Measurements from ENCODE around the gene BLOC1S3. TPM values are rescaled to one million over a fixed set of nuclear protein-coding genes. Genes with fewer than 3 reads are reported as not detected.

Gene BLOC1S3
- total and polyA plus RNA-seq, 2 of the 4 experiments (the other 2 are of a cell fraction) = 1.1 to 4.9 TPM

GRCh38 chr19:45130888-45131615 lies 47.5 kb upstream of the BLOC1S3 start (continued):
- TF ChIP-seq MXI1 (IDR thresholded peaks at IDR 0.05; ENCODE audit: borderline replicate concordance, low read depth, low read length) = no peak

DNA sequence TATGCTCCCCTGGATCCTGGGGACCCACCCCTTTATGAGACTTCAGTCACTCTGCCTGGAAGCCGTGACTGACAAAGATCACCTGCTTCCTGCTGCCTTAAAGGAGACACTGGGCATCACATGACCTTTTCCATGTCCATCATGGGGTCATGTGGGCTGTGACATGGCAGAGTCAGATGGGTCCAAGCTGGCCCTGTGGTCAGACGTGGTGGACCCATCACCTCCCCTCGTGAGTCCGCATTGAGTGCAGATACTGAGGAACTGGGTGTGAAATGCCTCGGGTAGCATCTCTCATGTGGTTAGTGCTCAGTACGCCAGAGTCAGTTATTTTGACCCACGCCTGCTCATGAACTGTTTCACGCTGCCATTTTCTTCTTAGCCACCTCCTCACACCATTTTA lies 44.9 kb upstream of the BLOC1S3 start:
- H2BK120ac ChIP-seq (ENCODE audit: low read depth, low read length) = no peak overlapping the region
- in situ Hi-C loops (cut with MboI; ENCODE audit: low sequenced_read_pairs) (no loop called here), intact Hi-C loops (cut with micrococcal nuclease) (no loop called here), dilution Hi-C loops (cut with HindIII; ENCODE audit: low sequenced_read_pairs, unreplicated experiment) (no loop called here)
- TF ChIP-seq NFE2L2 (IDR thresholded peaks at IDR 0.05; ENCODE audit: low read depth, low read length) = no peak
- TF ChIP-seq RAD21 (IDR thresholded peaks at IDR 0.05; ENCODE audit: low read length) = no peak
- TF ChIP-seq, protein P1, sequence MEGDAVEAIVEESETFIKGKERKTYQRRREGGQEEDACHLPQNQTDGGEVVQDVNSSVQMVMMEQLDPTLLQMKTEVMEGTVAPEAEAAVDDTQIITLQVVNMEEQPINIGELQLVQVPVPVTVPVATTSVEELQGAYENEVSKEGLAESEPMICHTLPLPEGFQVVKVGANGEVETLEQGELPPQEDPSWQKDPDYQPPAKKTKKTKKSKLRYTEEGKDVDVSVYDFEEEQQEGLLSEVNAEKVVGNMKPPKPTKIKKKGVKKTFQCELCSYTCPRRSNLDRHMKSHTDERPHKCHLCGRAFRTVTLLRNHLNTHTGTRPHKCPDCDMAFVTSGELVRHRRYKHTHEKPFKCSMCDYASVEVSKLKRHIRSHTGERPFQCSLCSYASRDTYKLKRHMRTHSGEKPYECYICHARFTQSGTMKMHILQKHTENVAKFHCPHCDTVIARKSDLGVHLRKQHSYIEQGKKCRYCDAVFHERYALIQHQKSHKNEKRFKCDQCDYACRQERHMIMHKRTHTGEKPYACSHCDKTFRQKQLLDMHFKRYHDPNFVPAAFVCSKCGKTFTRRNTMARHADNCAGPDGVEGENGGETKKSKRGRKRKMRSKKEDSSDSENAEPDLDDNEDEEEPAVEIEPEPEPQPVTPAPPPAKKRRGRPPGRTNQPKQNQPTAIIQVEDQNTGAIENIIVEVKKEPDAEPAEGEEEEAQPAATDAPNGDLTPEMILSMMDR (conservative IDR thresholded peaks at IDR 0.05; ENCODE audit: low read depth, low read length) = no peak
- TF ChIP-seq BHLHE40 (IDR thresholded peaks at IDR 0.05; ENCODE audit: low read depth, low read length) = no peak
- no peak overlapping the region for H2BK20ac ChIP-seq (ENCODE audit: low read depth, low read length)
- H3K4me1 ChIP-seq (ENCODE audit: control insufficient read depth, insufficient read depth, low read length) = peaks cover 2% of the 10 kb centered on the region; the same call in 1 of the 2 replicates
- H3K14ac ChIP-seq (replicated peaks; ENCODE audit: low read depth, low read length) = no peak overlapping the region
- no peak overlapping the region for H3K4me2 ChIP-seq (ENCODE audit: low read depth, low read length)
- POLR2A ChIA-PET (ENCODE audit: unreplicated experiment) = interaction anchor here (0.7 kb wide), 1 partner anchor 49 kb away, joined by 3 read pairs; no protein-coding TSS in a partner anchor
- no peak overlapping the region for H4K91ac ChIP-seq (ENCODE audit: insufficient read depth, low read depth, low read length)
- peaks cover 19% of the 10 kb centered on the region for H3K9me1 ChIP-seq (ENCODE audit: insufficient read depth, low read length)
- H3K23ac ChIP-seq (ENCODE audit: low read depth, low read length) = no peak overlapping the region
- no peak overlapping the region for H2AK5ac ChIP-seq (ENCODE audit: low read depth, low read length)
- 71% methylated on average over 5 of the region's 8 CpGs; no CpG with 5 or more reads in 1 of the 2 experiments for WGBS, 2 experiments (ENCODE audit: extremely low coverage in 2 of 2, insufficient read length in 1 of 2)
- no peak overlapping the region for H3K18ac ChIP-seq (ENCODE audit: low read depth, low read length)
- ATAC-seq (ENCODE audit: low read depth) (no peak), DNase-seq (no peak)
- peaks cover 39 to 90% of the 10 kb centered on the region in 2 experiments for H3K79me1 ChIP-seq (ENCODE audit: low read depth in 1 of 2, low read length in 2 of 2)
- no peak overlapping the region for H2BK15ac ChIP-seq (ENCODE audit: low read depth, low read length)
- peaks cover 69% of the 10 kb centered on the region for H4K20me1 ChIP-seq (ENCODE audit: insufficient read depth, low read length)
- H3K9ac ChIP-seq (ENCODE audit: low read depth, low read length) = no peak overlapping the region
- H3K4ac ChIP-seq (ENCODE audit: low read depth, low read length) = no peak overlapping the region
- H3K4me3 ChIP-seq (ENCODE audit: insufficient read depth, low read depth, low read length) = no peak overlapping the region
- H3K27me3 ChIP-seq (ENCODE audit: control insufficient read depth, insufficient read depth, low read length) = no peaks in the 10 kb centered on the region
- CTCF ChIA-PET = no interaction called here
- H4K5ac ChIP-seq (ENCODE audit: low read depth, low read length) = no peak overlapping the region
- 0 out of 2 replicates have a peak, but pooled peaks cover 6% of the 10 kb centered on the region for H3K36me3 ChIP-seq (ENCODE audit: control insufficient read depth, insufficient read depth, low read length)
- no peak overlapping the region for H4K8ac ChIP-seq (ENCODE audit: low read depth in 2 of 2, low read length in 2 of 2)
- H3K27ac ChIP-seq (ENCODE audit: insufficient read depth, low read length) = no peak overlapping the region
- peak overlapping the region; percentile 52 for H2AK9ac ChIP-seq (replicated peaks; ENCODE audit: low read depth, low read length, poor library complexity)
- no peak overlapping the region for H3K56ac ChIP-seq (ENCODE audit: extremely low read depth, insufficient read depth, low read length)
- no peak overlapping the region for H2BK5ac ChIP-seq (ENCODE audit: low read depth, low read length, poor library complexity, severe bottlenecking)
- BruUV-seq (replicated peaks) = no TSS peak
- no peaks in the 10 kb centered on the region for H3K9me3 ChIP-seq (ENCODE audit: control insufficient read depth, insufficient read depth, low read length)
- H2AFZ ChIP-seq (replicated peaks; ENCODE audit: low read length, poor library complexity) = no peak overlapping the region
